Liver (tissue), 9 donors: ENCODE data around the gene CDH23. TPM values are rescaled to one million over a fixed set of nuclear protein-coding genes. Genes with fewer than 3 reads are reported as not detected.

Source experiments
- DNase-seq: peaks from one replicate; pipeline ENCODE4 v3.0.0-alpha.2; 2017; ENCODE audit warnings: low spot score
- H3K27ac ChIP-seq, 2 donors: one replicate each; pipeline ENCODE4 v1.7.0; 2013; ENCODE audit warnings: inconsistent platforms in 2 of 2, low read length in 2 of 2, control low read depth in 1 of 2, low read depth in 1 of 2, mild to moderate bottlenecking in 1 of 2
- H3K27me3 ChIP-seq, 4 donors: one replicate each; pipeline versions ENCODE4 v1.6.1 to v1.7.0; 2013; ENCODE audit warnings: low read length in 3 of 4, inconsistent platforms in 1 of 4, mild to moderate bottlenecking in 1 of 4, moderate library complexity in 1 of 4; ENCODE audit not compliant: control insufficient read depth in 4 of 4, insufficient read depth in 4 of 4
- H3K36me3 ChIP-seq, 4 donors: one replicate each; pipeline versions ENCODE4 v1.6.1 to v1.7.0; 2013; ENCODE audit warnings: low read length in 3 of 4, mild to moderate bottlenecking in 3 of 4, low read depth in 1 of 4, moderate library complexity in 1 of 4; ENCODE audit not compliant: control insufficient read depth in 4 of 4, insufficient read depth in 3 of 4
- H3K4me1 ChIP-seq, 4 donors: one replicate each; pipeline versions ENCODE4 v1.6.1 to v1.7.0; 2013; ENCODE audit warnings: low read length in 3 of 4, mild to moderate bottlenecking in 3 of 4, moderate library complexity in 1 of 4; ENCODE audit not compliant: control insufficient read depth in 4 of 4, insufficient read depth in 4 of 4
- H3K4me3 ChIP-seq, 3 donors: one replicate each; pipeline versions ENCODE4 v1.6.1 to v1.7.0; 2013; ENCODE audit warnings: low read length in 3 of 3, control low read depth in 1 of 3, low read depth in 1 of 3, mild to moderate bottlenecking in 1 of 3
- H3K9ac ChIP-seq, 2 donors: one replicate each; pipeline ENCODE4 v1.7.0; 2013; ENCODE audit warnings: low read length in 2 of 2, mild to moderate bottlenecking in 2 of 2, moderate library complexity in 2 of 2, control low read depth in 1 of 2, low read depth in 1 of 2
- H3K9me3 ChIP-seq, 4 donors: one replicate each; pipeline versions ENCODE4 v1.6.1 to v1.7.0; 2013; ENCODE audit warnings: low read length in 3 of 4; ENCODE audit not compliant: control insufficient read depth in 4 of 4
- ATF3 ChIP-seq: IDR thresholded peaks from 2 replicates; pipeline ENCODE4 v1.6.1; 2016; ENCODE audit warnings: antibody characterized with exemption
- EGR1 ChIP-seq, 2 donors: IDR thresholded peaks; 2 replicates each; pipeline ENCODE4 v1.6.1; 2016 to 2018; ENCODE audit warnings: antibody characterized with exemption in 2 of 2, low read depth in 2 of 2
- FOXA1 ChIP-seq: IDR thresholded peaks from 2 replicates; pipeline ENCODE4 v1.6.1; 2016; ENCODE audit warnings: antibody characterized with exemption
- FOXA2 ChIP-seq: IDR thresholded peaks from 2 replicates; pipeline ENCODE4 v1.6.1; 2016; ENCODE audit warnings: antibody characterized with exemption
- GABPA ChIP-seq, 2 donors: IDR thresholded peaks in 1 of 2; conservative IDR thresholded peaks in 1 of 2; 2 replicates each; pipeline ENCODE4 v1.6.1; 2016; ENCODE audit warnings: antibody characterized with exemption in 2 of 2, mild to moderate bottlenecking in 1 of 2, moderate library complexity in 1 of 2
- HNF4G ChIP-seq: IDR thresholded peaks from 2 replicates; pipeline ENCODE4 v1.6.1; 2016; ENCODE audit warnings: antibody characterized with exemption
- JUND ChIP-seq, 2 donors: IDR thresholded peaks; 2 replicates each; pipeline ENCODE4 v1.6.1; 2016; ENCODE audit warnings: antibody characterized with exemption in 2 of 2
- RAD21 ChIP-seq, 2 donors: IDR thresholded peaks; 2 replicates each; pipeline ENCODE4 v1.6.1; 2016; ENCODE audit warnings: antibody characterized with exemption in 2 of 2, mild to moderate bottlenecking in 2 of 2
- REST ChIP-seq: IDR thresholded peaks from 2 replicates; pipeline ENCODE4 v1.6.1; 2016; ENCODE audit warnings: antibody characterized with exemption, mild to moderate bottlenecking
- RXRA ChIP-seq, 2 donors: IDR thresholded peaks; 2 replicates each; pipeline ENCODE4 v1.6.1; 2017 to 2018; ENCODE audit warnings: antibody characterized with exemption in 2 of 2, mild to moderate bottlenecking in 1 of 2
- SP1 ChIP-seq: IDR thresholded peaks from 2 replicates; pipeline ENCODE4 v1.6.1; 2018; ENCODE audit warnings: antibody characterized with exemption, mild to moderate bottlenecking
- ZBTB33 ChIP-seq: IDR thresholded peaks from 2 replicates; pipeline ENCODE4 v1.6.1; 2016; ENCODE audit warnings: antibody characterized with exemption
- WGBS: extraction: QIAGEN DNeasy Blood & Tissue Kit; methylation state at CpG from one replicate; pipeline ENCODE4 v1.1.7; 2013; 5-methylcytosine and 5-hydroxymethylcytosine counted together
- polyA plus RNA-seq, 2 donors: library from polyadenylated mRNA; stranded (reverse) in 1 of 2; unstranded in 1 of 2; fragments of 200-250 nt in 1 of 2; fragments of >200 nt in 1 of 2; fragmentation: Nextera tagmentation in 1 of 2; extraction: Ambion mirVana in 1 of 2; gene quantifications; one replicate each; pipeline versions ENCODE4 v1.2.1 to v1.2.3, GENCODE V29; 2013 to 2015
- total RNA-seq, 2 donors: library from RNA; depleted of rRNA; stranded (reverse); fragments of >200 nt; gene quantifications; one replicate each; pipeline ENCODE4 v1.2.3, GENCODE V29; 2014
- TF ChIP-seq, protein P1 (sequence below): fragments of 150-350 bp; IDR thresholded peaks from 2 replicates; pipeline ENCODE4 v1.5.1; 2017; ENCODE audit warnings: improper control_type of control experiment, low read depth, low read length; ENCODE audit not compliant: missing input control
- TF ChIP-seq, protein P2 (sequence below): IDR thresholded peaks from 2 replicates; pipeline ENCODE4 v1.6.1; 2016; ENCODE audit warnings: antibody characterized with exemption
- donor health status: healthy.
- donor health status: healthy.
- donor health status: healthy.
- donor health status: healthy.
- donor health status: healthy.

Gene CDH23
- total and polyA plus RNA-seq, 4 donors, result 1.5 to 4.7 (median 3.4) TPM

- TF ChIP-seq, protein P1, sequence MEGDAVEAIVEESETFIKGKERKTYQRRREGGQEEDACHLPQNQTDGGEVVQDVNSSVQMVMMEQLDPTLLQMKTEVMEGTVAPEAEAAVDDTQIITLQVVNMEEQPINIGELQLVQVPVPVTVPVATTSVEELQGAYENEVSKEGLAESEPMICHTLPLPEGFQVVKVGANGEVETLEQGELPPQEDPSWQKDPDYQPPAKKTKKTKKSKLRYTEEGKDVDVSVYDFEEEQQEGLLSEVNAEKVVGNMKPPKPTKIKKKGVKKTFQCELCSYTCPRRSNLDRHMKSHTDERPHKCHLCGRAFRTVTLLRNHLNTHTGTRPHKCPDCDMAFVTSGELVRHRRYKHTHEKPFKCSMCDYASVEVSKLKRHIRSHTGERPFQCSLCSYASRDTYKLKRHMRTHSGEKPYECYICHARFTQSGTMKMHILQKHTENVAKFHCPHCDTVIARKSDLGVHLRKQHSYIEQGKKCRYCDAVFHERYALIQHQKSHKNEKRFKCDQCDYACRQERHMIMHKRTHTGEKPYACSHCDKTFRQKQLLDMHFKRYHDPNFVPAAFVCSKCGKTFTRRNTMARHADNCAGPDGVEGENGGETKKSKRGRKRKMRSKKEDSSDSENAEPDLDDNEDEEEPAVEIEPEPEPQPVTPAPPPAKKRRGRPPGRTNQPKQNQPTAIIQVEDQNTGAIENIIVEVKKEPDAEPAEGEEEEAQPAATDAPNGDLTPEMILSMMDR, result no peak
- TF ChIP-seq HNF4G (no peak), EGR1 (IDR thresholded peaks at IDR 0.05; ENCODE audit: low read depth in 2 of 2) (no peak), GABPA (IDR thresholded peaks at IDR 0.05 in 1 of 2, conservative IDR thresholded peaks at IDR 0.05 in 1 of 2) (no peak), FOXA2 (no peak)
- TF ChIP-seq, protein P2, sequence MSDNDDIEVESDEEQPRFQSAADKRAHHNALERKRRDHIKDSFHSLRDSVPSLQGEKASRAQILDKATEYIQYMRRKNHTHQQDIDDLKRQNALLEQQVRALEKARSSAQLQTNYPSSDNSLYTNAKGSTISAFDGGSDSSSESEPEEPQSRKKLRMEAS, result no peak
Measured at GRCh38 chr10:71467569-71468362, 71.0 kb downstream of the CDH23 start (continued).

DNA sequence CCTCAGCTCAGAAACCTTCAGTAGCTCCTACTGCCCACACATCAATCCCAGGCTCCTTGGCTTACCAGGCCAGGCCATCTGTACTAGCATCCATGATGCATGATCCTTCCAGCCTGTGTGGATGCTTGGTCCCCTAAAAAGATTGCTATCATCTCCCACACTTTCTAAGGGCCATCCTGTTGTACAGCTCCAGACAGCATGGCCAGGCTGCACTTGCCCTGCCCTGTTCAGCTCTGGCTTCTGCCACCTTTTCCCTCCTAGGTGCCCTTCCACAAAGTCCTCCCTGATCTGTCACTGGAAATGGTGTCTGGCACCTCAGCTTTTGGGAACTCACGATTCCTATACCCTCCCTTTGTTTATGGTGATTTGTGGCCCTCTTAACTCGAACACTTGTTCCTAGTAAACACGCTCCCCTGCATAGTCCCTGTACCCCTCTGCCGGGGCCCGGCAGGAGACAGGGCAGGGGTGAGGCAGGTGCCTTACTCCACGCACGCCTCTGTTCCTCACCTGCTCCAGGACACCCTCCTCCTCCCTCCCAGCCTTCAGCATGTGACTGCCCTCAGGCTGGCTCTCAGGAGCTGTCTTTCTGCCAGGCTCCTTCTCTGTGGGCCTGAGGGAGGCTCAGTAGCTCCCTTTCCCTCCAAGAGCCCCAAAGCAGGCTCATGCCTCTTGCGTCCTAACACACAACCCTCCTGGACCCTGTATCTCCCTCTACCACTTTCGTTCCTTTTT lies 71.8 kb downstream of the CDH23 start:
- Histone ChIP-seq H3K9ac (no peak overlapping the region), H3K36me3 (no peaks in the 10 kb centered on the region), H3K4me1 (peaks cover 10 to 28% (median 19%) of the 10 kb centered on the region in 4 donors), H3K27ac (no peak overlapping the region), H3K9me3 (no peaks in the 10 kb centered on the region), H3K4me3 (no peak overlapping the region), H3K27me3 (no peaks in the 10 kb centered on the region)
- WGBS, result 86% methylated on average over 9 of the region's 9 CpGs
- no peak for TF ChIP-seq ZBTB33
- no peak for TF ChIP-seq GABPA (IDR thresholded peaks at IDR 0.05 in 1 of 2, conservative IDR thresholded peaks at IDR 0.05 in 1 of 2)
- TF ChIP-seq, protein P1, result no peak
- no peak for TF ChIP-seq RAD21 (IDR thresholded peaks at IDR 0.05)
- no peak for DNase-seq

DNA sequence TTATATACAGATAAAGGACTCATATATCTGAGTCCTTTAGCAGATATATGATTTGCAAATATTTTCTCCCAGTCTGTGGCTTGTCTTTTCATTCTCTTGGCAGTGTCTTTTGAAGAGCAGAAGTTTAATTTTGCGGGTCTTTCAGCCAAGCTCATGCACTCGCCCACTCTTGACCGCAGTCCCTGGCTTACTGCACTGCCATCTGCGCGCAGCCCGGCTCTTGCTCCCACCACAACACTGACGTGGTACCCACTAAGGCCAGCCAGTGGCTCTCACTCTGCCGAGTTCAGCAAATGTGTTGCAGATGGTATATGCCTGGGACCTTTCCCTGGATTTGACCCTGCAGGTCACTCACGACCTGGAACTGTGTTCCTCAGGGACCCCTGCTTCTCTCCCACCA lies 74.3 kb downstream of the CDH23 start:
- WGBS, result 94% methylated on average over 9 of the region's 9 CpGs
- no peaks in the 10 kb centered on the region for H3K27me3 ChIP-seq
- TF ChIP-seq RAD21 (IDR thresholded peaks at IDR 0.05) (no peak), RXRA (IDR thresholded peaks at IDR 0.05) (no peak), SP1 (no peak), FOXA2 (no peak), FOXA1 (no peak), REST (no peak), EGR1 (IDR thresholded peaks at IDR 0.05; ENCODE audit: low read depth in 2 of 2) (no peak), JUND (IDR thresholded peaks at IDR 0.05) (no peak), ATF3 (no peak)
- TF ChIP-seq, protein P2, result no peak

More for the DNA sequence above, 74.3 kb downstream of the CDH23 start:
- no peak overlapping the region for H3K4me3 ChIP-seq
- H3K36me3 ChIP-seq, result no peaks in the 10 kb centered on the region
- peaks cover 20 to 53% (median 39%) of the 10 kb centered on the region in 4 donors for H3K4me1 ChIP-seq
- no peak overlapping the region for H3K9ac ChIP-seq
- no peak overlapping the region for H3K27ac ChIP-seq
- no peaks in the 10 kb centered on the region for H3K9me3 ChIP-seq
- no peak for DNase-seq
